Stimulated activated CD8-positive, alpha-beta memory T cell treated with anti-CD3 and anti-CD28 coated beads, Interleukin-2, amount 100 ng/mL, for 1 hour (primary cell): ENCODE data around the gene BICDL2.
"Not testable (repeated sequence)": the region's sequence is repeated elsewhere in the genome, so short reads cannot be mapped to it uniquely, and the experiment has no call there.

Source experiments
- DNase-seq, 2 donors: peaks; one replicate each; pipeline ENCODE4 v3.0.0-alpha.2; 2020; ENCODE audit warnings: low read depth in 2 of 2

BICDL2 gene

GRCh38 chr16:3065069-3065741 lies 28.5 kb upstream of the BICDL2 start, which contains the start of gene IL32:
Gene IL32, plus strand, starts transcription at chr16:3065640. Its CDS starts 172 bp downstream, at chr16:3065812.
- DNase-seq = peak; percentile 38 to 54

GRCh38 chr16:3063625-3064386 lies 27.1 kb upstream of the BICDL2 start:
- DNase-seq = no peak

- DNase-seq = no peak
Observed at GRCh38 chr16:3062553-3062952, 25.8 kb upstream of the BICDL2 start.

GRCh38 chr16:3060339-3061127 lies 23.8 kb upstream of the BICDL2 start:
- no peak for DNase-seq

- no peak for DNase-seq
Observed at GRCh38 chr16:3059723-3060242, 23.0 kb upstream of the BICDL2 start.

GRCh38 chr16:3059041-3059722 lies 22.4 kb upstream of the BICDL2 start:
- DNase-seq = peak; percentile 79 to 84

GRCh38 chr16:3058139-3059030 lies 21.6 kb upstream of the BICDL2 start:
- DNase-seq = no peak

GRCh38 chr16:3057181-3058138 lies 20.7 kb upstream of the BICDL2 start:
- DNase-seq = no peak

GRCh38 chr16:3056336-3057180 lies 19.8 kb upstream of the BICDL2 start:
- no peak for DNase-seq

- DNase-seq = not testable (repeated sequence)
Observed at GRCh38 chr16:3055734-3056115, 19.0 kb upstream of the BICDL2 start.

- DNase-seq = no peak
Observed at GRCh38 chr16:3054965-3055733, 18.4 kb upstream of the BICDL2 start.

- not testable (repeated sequence) for DNase-seq
Observed at GRCh38 chr16:3053330-3053710, 16.6 kb upstream of the BICDL2 start.

GRCh38 chr16:3052571-3053329 lies 16.0 kb upstream of the BICDL2 start:
- not testable (repeated sequence) for DNase-seq

- no peak for DNase-seq
Observed at GRCh38 chr16:3051494-3051893, 14.8 kb upstream of the BICDL2 start.

- DNase-seq = no peak
Observed at GRCh38 chr16:3051009-3051408, 14.3 kb upstream of the BICDL2 start.

- no peak for DNase-seq
Observed at GRCh38 chr16:3050487-3050886, 13.7 kb upstream of the BICDL2 start.

- DNase-seq = no peak
Observed at GRCh38 chr16:3049921-3050481, 13.3 kb upstream of the BICDL2 start.
